AG04450 (cell line): ENCODE results near the gene SLC4A3. TPM values are rescaled to one million over a fixed set of nuclear protein-coding genes. Genes with fewer than 3 reads are reported as not detected.
A peak's percentile ranks its signal among the peaks of the same experiment; 100 is the strongest.
"Not testable (repeated sequence)": the region's sequence is repeated elsewhere in the genome, so short reads cannot be mapped to it uniquely, and the experiment has no call there.

Experiments
- CTCF ChIA-PET: fragments of 300-600, 350-600 bp; formaldehyde crosslinking; extraction: SDS; loops from one replicate; lab custom pipeline; 2022; ENCODE audit warnings: antibody characterized with exemption, inconsistent platforms; lab: Charles Lee
- POLR2A ChIA-PET: fragments of 350-600 bp; formaldehyde crosslinking; extraction: SDS; loops from one replicate; lab custom pipeline; 2021; ENCODE audit warnings: antibody characterized with exemption, inconsistent platforms; lab: Yijun Ruan, JAX
- DNase-seq: peaks from one replicate; pipeline ENCODE4 v3.0.0-alpha.2; 2011; ENCODE audit warnings: low read depth, low spot score
- H3K27ac ChIP-seq: one replicate; pipeline ENCODE4 v1.5.1; 2012; ENCODE audit warnings: low read depth, low read length, control low read depth
- H3K27me3 ChIP-seq: one replicate; pipeline ENCODE4 v1.6.0; 2012; ENCODE audit warnings: low read length; ENCODE audit not compliant: control insufficient read depth, insufficient read depth
- H3K4me3 ChIP-seq: 2 replicates; pipeline ENCODE4 v1.5.1; 2011; ENCODE audit warnings: mild to moderate bottlenecking, low read depth, low read length, control low read depth
- H3K9me3 ChIP-seq: 2 replicates; pipeline ENCODE4 v1.5.1; 2012; ENCODE audit warnings: low read length; ENCODE audit not compliant: control insufficient read depth, insufficient read depth
- polyA plus RNA-seq: library from polyadenylated mRNA; depleted of rRNA; stranded (reverse); fragments of >200 nt; gene quantifications from 2 replicates; pipeline ENCODE4 v1.2.3, GENCODE V29; 2011
- TF ChIP-seq, protein P1 (sequence below): IDR thresholded peaks from 2 replicates; pipeline ENCODE4 v1.5.1; 2011; ENCODE audit warnings: low read depth, low read length, control low read depth, inconsistent platforms

Gene SLC4A3
- polyA plus RNA-seq, 1 experiment: 3.3 TPM

DNA sequence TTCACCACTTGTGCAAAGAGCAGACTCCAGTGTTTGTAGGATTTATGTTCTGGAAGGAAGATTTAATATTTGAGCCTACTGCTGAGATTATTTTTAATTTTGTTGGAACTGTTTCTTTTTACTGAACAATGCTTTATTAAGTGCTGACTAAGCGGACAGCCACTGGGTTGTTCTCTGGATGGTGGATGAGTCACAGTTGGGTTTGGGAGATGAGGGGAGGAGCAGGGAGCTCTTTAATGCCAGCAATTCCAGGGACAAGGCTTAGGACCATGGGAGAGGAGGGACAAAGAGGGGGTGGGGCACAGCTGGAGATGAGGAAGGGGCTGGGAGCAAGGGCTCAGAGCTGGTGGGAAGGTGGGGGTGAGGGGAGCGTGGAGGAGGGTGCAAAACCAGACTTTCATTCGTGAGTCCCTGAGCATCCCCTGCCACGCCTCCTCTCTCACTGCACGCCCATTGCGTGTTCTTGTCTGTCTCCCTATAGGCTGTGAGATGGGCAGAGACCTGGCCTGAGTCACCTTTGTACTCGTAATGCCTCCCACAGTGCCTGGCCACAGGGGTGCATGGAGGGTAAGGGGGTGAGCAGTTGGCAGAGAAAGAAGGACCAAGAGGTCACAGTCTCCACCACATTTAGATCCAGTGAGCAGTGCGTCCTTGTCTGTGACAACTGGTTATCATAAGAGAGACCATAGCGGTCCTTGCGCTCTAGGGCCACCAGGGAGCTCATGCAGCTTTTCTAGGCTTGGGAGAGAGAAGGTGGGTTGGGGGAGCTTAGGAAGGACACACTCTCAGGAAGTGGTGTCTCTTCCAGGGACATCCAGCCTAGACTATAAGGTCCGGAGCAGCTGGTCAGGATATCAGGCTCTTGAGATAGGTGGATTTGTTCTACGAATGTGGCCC is 18.4 kb downstream of the SLC4A3 start:
- no peak overlapping the region for H3K4me3 ChIP-seq
- POLR2A ChIA-PET: interaction anchor here (0.7 to 1.1 kb wide), 4 partner anchors 43 to 1771 kb away, joined by 3 to 8 read pairs (median 5); no protein-coding TSS in a partner anchor
- CTCF ChIA-PET: interaction anchor here (0.6 to 6.2 kb wide), 5 partner anchors 44 to 254 kb away, joined by 3 to 45 read pairs (median 4); no protein-coding TSS in a partner anchor
- H3K27me3 ChIP-seq: peaks cover 9% of the 10 kb centered on the region
- peak overlapping the region; percentile 3 for H3K27ac ChIP-seq
- TF ChIP-seq, protein P1, sequence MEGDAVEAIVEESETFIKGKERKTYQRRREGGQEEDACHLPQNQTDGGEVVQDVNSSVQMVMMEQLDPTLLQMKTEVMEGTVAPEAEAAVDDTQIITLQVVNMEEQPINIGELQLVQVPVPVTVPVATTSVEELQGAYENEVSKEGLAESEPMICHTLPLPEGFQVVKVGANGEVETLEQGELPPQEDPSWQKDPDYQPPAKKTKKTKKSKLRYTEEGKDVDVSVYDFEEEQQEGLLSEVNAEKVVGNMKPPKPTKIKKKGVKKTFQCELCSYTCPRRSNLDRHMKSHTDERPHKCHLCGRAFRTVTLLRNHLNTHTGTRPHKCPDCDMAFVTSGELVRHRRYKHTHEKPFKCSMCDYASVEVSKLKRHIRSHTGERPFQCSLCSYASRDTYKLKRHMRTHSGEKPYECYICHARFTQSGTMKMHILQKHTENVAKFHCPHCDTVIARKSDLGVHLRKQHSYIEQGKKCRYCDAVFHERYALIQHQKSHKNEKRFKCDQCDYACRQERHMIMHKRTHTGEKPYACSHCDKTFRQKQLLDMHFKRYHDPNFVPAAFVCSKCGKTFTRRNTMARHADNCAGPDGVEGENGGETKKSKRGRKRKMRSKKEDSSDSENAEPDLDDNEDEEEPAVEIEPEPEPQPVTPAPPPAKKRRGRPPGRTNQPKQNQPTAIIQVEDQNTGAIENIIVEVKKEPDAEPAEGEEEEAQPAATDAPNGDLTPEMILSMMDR: no peak
- peak; percentile 27 for DNase-seq
- no peaks in the 10 kb centered on the region for H3K9me3 ChIP-seq

- POLR2A ChIA-PET: no interaction called here
- CTCF ChIA-PET: no interaction called here
- H3K4me3 ChIP-seq: no peak overlapping the region
- no peak overlapping the region for H3K27ac ChIP-seq
- H3K27me3 ChIP-seq: peaks cover 13% of the 10 kb centered on the region
- DNase-seq: no peak
- TF ChIP-seq, protein P1: no peak
- no peaks in the 10 kb centered on the region for H3K9me3 ChIP-seq
These were observed 20.7 kb downstream of the SLC4A3 start for GRCh38 chr2:219648176-219648575.

DNA sequence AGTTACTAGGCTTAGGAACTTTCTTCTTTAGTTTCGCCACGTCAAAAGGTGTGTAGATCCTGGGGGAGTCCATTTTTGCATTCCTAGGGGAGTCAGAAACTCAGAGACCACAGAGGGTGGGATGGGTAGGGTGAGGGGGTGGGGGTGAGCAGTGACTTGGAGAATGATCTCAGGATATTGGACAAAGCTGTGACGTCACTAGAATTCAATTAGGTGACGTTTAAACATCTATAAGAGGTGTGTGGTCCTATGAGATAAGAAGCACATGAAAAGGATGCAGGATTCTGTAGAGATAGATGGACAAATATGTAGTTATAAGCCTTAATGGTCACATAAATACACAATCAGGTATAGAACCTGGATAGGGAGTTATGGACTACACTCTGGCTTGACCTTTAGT is 21.5 kb downstream of the SLC4A3 start:
- CTCF ChIA-PET: no interaction called here
- POLR2A ChIA-PET: no interaction called here
- no peak overlapping the region for H3K4me3 ChIP-seq
- no peak overlapping the region for H3K27ac ChIP-seq
- TF ChIP-seq, protein P1: no peak
- peaks cover 13% of the 10 kb centered on the region for H3K27me3 ChIP-seq
- no peaks in the 10 kb centered on the region for H3K9me3 ChIP-seq
- no peak for DNase-seq

DNA sequence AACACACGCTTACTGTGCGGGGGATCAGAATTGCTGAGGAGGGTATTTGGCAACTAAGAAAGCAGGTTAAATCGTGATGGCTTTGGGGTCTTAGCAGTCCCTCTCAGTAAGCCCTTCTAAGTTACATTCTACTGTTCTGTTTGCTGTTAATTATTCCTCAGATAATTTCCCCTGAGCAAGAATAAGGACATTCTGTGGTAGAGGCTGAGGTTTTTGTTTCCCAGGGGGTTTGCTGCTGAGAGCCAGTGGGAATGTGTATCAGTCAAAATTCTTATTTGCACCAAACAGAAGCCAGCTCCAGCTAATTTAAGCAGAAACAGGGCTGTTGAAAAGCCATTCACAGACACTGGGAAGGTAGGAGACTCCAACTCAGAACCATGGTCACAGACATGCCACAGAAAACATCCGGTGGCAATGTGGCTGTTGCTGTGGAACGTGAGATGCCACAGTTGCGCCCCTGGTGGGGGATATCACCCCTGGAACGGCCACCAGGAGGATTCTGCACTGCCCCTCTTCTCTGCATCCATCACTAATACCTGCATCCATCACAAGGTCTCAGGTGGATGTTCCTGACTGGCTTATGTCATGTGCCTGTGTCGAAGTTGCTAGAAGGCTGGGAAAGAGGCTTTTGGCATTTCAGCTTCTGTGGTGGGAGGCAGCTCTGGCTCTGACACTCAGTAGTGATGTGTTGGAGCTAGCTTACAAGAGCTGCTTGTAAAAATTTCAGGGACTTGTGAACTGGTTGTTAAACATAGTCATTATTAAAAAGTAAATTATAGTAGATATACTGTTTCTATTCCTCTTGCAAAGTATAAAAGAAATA is 23.2 kb downstream of the SLC4A3 start:
- ChIA-PET CTCF (interaction anchor here (0.6 to 1.4 kb wide), 2 partner anchors 8 to 56 kb away, joined by 5 read pairs; no protein-coding TSS in a partner anchor), POLR2A (no interaction called here)
- TF ChIP-seq, protein P1: no peak
- Histone ChIP-seq H3K27ac (no peak overlapping the region), H3K9me3 (no peaks in the 10 kb centered on the region), H3K27me3 (peaks cover 13% of the 10 kb centered on the region), H3K4me3 (no peak overlapping the region)
- no peak for DNase-seq

DNA sequence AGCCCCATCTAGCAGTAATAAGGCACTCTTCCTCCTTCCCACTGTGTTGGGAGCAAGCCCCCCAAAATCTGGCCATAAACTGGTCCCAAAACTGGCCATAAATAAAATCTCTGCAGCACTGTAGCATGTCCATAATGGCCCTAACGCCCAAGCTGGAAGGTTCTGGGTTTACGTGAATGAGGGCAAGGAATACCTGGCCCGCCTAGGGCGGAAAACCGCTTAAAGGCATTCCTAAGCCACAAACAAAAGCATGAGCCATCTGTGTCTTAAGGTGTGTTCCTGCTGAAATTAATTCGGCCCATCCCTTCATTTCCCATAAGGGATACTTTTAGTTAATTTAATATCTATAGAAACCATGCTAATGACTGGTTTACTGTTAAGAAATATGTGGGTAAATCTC is 24.2 kb downstream of the SLC4A3 start:
- POLR2A ChIA-PET, H3K9me3 ChIP-seq, H3K27ac ChIP-seq, DNase-seq, H3K4me3 ChIP-seq: not testable (repeated sequence)
- CTCF ChIA-PET: interaction anchor here (1.4 to 1.5 kb wide), 2 partner anchors 9 to 111 kb away, joined by 5 read pairs; no protein-coding TSS in a partner anchor
- peaks cover 13% of the 10 kb centered on the region for H3K27me3 ChIP-seq
